Upper lobe of right lung (tissue), 1 donor: ENCODE data around the gene ESYT2. TPM values are rescaled to one million over a fixed set of nuclear protein-coding genes. Genes with fewer than 3 reads are reported as not detected.

ENCODE experiments used
- ATAC-seq: fragments of 200-7000 bp; cut with Tn5 transposase; one replicate; pipeline ENCODE4 v1.9.1; 2020; ENCODE audit warnings: mild to moderate bottlenecking, moderate library complexity
- DNase-seq: peaks from one replicate; pipeline ENCODE4 v3.0.0-alpha.2; 2020
- H3K27ac ChIP-seq: fragments of 200-600 bp; one replicate; pipeline ENCODE4 v1.8.0; 2022
- H3K27me3 ChIP-seq: fragments of 200-600 bp; one replicate; pipeline ENCODE4 v1.8.0; 2022; ENCODE audit warnings: mild to moderate bottlenecking
- H3K36me3 ChIP-seq: fragments of 200-600 bp; one replicate; pipeline ENCODE4 v1.8.0; 2022
- H3K4me1 ChIP-seq: fragments of 200-600 bp; one replicate; pipeline ENCODE4 v1.8.0; 2022
- H3K4me3 ChIP-seq: fragments of 200-600 bp; one replicate; pipeline ENCODE4 v1.8.0; 2022; ENCODE audit warnings: mild to moderate bottlenecking
- H3K9me3 ChIP-seq: fragments of 200-600 bp; one replicate; pipeline ENCODE4 v1.8.0; 2022
- intact Hi-C: fragments of 100-400 bp; cut with DNase I; formaldehyde crosslinking; loops from one replicate; pipeline ENCODE4 v1.11.0; 2022
- total RNA-seq: library from RNA; stranded (reverse); fragmentation: NEBNext Ultra II Directional; extraction: Animal tissue kit (Norgen Biotek cat#: 25700); gene quantifications from one replicate; pipeline ENCODE4 v1.2.1, GENCODE V29; 2021
- TF ChIP-seq, protein P1 (sequence below): fragments of 200-600 bp; IDR thresholded peaks from one replicate; pipeline ENCODE4 v1.8.0; 2022; ENCODE audit warnings: antibody characterized with exemption
- donor health status: DM: no; HTN: yes; CAD: no; lungs with severe emphysema.

Gene ESYT2
- total RNA-seq, 1 donor from 2014 or later: 63.1 TPM

DNA sequence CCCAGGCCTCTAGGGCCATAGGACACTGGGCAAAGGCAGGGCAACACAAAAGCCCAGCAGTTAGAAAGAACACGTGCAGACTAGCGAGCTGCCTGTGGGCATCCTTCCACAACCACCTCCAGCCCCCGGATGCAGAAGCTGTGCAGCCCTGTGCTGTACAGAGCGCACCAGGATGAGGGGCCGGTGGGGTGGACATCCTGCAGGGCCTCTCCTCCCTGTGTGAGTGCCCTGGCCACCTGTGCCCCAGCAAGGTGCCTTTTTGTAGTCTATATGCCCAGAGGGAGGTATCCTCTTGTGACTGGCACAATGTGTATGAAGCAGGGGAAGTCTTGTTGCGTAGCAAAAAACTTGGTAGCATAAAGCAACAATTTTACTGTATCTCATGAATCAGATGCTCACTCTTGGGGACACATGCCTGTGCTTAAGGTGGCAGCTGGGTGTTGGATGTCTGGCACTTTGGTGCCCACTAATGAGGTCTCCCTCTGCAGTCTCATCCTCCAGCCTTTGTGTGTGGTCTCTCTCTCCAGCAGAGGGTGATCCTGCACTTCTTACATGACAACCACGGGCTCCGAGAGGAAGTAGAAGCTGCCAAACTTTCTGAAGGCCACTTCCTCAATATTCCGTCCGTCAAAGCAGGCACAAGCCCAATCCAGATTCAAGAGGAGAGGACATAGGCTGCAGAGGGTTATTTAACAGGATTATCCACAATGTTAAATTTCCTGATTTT lies 133.4 kb downstream of the ESYT2 start:
- H3K36me3 ChIP-seq: no peaks in the 10 kb centered on the region
- H3K9me3 ChIP-seq: no peaks in the 10 kb centered on the region
- peak; percentile 98 for ATAC-seq
- TF ChIP-seq, protein P1, sequence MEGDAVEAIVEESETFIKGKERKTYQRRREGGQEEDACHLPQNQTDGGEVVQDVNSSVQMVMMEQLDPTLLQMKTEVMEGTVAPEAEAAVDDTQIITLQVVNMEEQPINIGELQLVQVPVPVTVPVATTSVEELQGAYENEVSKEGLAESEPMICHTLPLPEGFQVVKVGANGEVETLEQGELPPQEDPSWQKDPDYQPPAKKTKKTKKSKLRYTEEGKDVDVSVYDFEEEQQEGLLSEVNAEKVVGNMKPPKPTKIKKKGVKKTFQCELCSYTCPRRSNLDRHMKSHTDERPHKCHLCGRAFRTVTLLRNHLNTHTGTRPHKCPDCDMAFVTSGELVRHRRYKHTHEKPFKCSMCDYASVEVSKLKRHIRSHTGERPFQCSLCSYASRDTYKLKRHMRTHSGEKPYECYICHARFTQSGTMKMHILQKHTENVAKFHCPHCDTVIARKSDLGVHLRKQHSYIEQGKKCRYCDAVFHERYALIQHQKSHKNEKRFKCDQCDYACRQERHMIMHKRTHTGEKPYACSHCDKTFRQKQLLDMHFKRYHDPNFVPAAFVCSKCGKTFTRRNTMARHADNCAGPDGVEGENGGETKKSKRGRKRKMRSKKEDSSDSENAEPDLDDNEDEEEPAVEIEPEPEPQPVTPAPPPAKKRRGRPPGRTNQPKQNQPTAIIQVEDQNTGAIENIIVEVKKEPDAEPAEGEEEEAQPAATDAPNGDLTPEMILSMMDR: peak; percentile 65
- DNase-seq: no peak
- H3K4me3 ChIP-seq: no peak overlapping the region
- no peaks in the 10 kb centered on the region for H3K27me3 ChIP-seq
- H3K27ac ChIP-seq: no peak overlapping the region
- intact Hi-C loops: no loop called here
- H3K4me1 ChIP-seq: no peaks in the 10 kb centered on the region

DNA sequence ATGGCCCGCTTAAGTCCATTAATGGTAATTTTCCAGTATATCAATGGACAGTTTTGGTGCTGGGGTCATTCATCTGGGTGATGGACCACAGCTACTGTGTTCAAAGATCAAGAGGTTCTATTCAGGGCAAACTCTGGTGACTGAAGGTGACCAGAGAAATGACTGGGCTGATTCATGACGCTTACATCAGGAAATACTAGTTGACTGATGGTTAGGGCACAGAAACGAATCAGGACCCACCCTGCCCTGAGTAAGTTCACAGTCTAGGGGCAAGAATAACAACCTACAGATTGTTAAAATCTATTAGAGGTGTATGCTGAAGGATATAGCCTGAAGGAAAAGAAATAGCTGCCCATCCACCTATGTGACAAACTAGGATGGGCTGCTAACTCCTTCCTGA lies 134.3 kb downstream of the ESYT2 start:
- Histone ChIP-seq H3K9me3 (no peaks in the 10 kb centered on the region), H3K36me3 (no peaks in the 10 kb centered on the region), H3K27me3 (no peaks in the 10 kb centered on the region), H3K27ac (no peak overlapping the region), H3K4me3 (no peak overlapping the region), H3K4me1 (no peaks in the 10 kb centered on the region)
- intact Hi-C loops: no loop called here
- DNase-seq (no peak), ATAC-seq (no peak)
- TF ChIP-seq, protein P1: no peak

DNA sequence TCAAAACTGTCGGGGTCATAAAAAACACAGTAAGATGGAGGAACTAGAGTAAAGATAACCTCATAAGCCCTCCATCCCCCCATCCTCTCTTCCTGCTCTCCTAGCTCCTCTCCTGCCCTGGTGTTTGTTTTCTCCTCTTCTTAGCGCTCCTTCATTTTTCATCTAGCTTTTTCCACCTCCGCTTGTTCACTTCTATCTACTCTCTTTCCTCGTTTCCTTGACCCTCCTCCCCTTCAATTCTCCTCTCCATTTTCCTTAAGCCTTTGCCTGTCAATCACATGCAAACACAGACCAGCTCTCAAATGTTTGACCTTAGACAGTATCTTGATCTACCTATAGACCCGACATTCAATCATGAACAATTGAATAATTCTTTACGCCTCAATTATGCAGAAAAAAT lies 134.7 kb downstream of the ESYT2 start:
- H3K9me3 ChIP-seq: no peaks in the 10 kb centered on the region
- no peaks in the 10 kb centered on the region for H3K27me3 ChIP-seq
- no peaks in the 10 kb centered on the region for H3K36me3 ChIP-seq
- ATAC-seq (no peak), DNase-seq (no peak)
- no peak overlapping the region for H3K27ac ChIP-seq
- H3K4me1 ChIP-seq: no peaks in the 10 kb centered on the region
- TF ChIP-seq, protein P1: no peak
- no peak overlapping the region for H3K4me3 ChIP-seq
- intact Hi-C loops: no loop called here

DNA sequence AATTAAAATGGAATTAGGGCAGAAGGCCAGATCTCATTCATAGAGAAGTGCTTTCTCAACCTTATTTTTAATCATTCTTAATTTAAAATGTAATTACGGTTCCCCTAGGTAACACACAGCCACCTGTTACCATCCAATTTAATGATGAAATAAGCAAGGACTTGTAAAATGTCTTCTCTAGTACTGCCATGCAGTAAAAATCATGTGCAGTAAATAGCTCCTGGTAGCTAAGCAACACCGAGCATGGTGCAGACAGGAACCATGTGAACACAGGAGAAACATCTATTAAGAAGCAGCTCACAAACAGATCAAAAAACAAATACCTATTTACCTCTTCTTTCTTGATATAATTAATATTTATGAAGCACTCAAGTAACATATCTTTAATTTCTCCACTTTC lies 139.8 kb downstream of the ESYT2 start:
- intact Hi-C loops: no loop called here
- TF ChIP-seq, protein P1: no peak
- no peaks in the 10 kb centered on the region for H3K4me1 ChIP-seq
- no peaks in the 10 kb centered on the region for H3K9me3 ChIP-seq
- H3K27ac ChIP-seq: no peak overlapping the region
- no peak for ATAC-seq
- peaks cover 11% of the 10 kb centered on the region for H3K36me3 ChIP-seq
- H3K4me3 ChIP-seq: no peak overlapping the region
- H3K27me3 ChIP-seq: no peaks in the 10 kb centered on the region
- no peak for DNase-seq

DNA sequence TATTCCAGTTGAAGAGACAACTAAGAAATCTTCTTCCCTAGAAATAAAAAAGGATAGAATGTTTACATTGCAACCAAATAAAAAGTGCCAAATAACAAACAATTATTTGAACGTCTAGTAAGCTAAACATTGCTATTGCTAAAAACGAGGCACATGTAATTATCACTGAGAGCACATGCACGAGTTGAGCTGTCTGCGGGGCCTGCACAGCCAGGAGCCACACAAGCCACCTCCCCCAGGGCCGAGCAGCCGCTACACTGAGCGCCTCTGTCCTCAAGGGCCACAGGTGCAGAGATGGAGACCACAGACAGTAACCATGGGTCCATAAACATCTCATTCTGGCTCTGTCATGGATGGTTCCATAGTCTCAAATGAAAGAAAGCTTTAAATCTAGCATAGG lies 141.9 kb downstream of the ESYT2 start:
- H3K36me3 ChIP-seq: peaks cover 11% of the 10 kb centered on the region

More for the DNA sequence above, 141.9 kb downstream of the ESYT2 start:
- ATAC-seq (no peak), DNase-seq (no peak)
- Histone ChIP-seq H3K4me3 (no peak overlapping the region), H3K27ac (no peak overlapping the region), H3K4me1 (no peaks in the 10 kb centered on the region), H3K9me3 (no peaks in the 10 kb centered on the region), H3K27me3 (no peaks in the 10 kb centered on the region)
- intact Hi-C loops: no loop called here
- TF ChIP-seq, protein P1: no peak
